Measurements from ENCODE around the gene C1orf210. TPM values are rescaled to one million over a fixed set of nuclear protein-coding genes. Genes with fewer than 3 reads are reported as not detected.

C1orf210 gene
- total and polyA plus RNA-seq, 2 of the 13 experiments (the other 11 are each of a cell fraction or from before 2014, with no cell fraction given): 0.49 to 5.1 TPM

- no peak for TF ChIP-seq SOX6 (IDR thresholded peaks at IDR 0.05)
- peak; percentile 100 for TF ChIP-seq SOX6 (CRISPR knock-in tag; IDR thresholded peaks at IDR 0.05)
- 0 out of 2 replicates have a peak, but pooled peaks have one; percentile 38 for TF ChIP-seq ZNF335 (CRISPR knock-in tag; IDR thresholded peaks at IDR 0.05)
- TF ChIP-seq ATF5 (CRISPR knock-in tag; IDR thresholded peaks at IDR 0.05; ENCODE audit: low read depth): no peak
- peak; percentile 45; the same call in 1 of the 2 replicates for TF ChIP-seq ISL2 (CRISPR knock-in tag; IDR thresholded peaks at IDR 0.05)
- TF ChIP-seq ZNF503 (CRISPR knock-in tag; IDR thresholded peaks at IDR 0.05): no peak
- 0 out of 2 replicates have a peak, but pooled peaks have one; percentile 18 for TF ChIP-seq GATAD1 (CRISPR knock-in tag; IDR thresholded peaks at IDR 0.05)
- peak; percentile 39; the same call in 1 of the 2 replicates for TF ChIP-seq ZNF614 (CRISPR knock-in tag; IDR thresholded peaks at IDR 0.05; ENCODE audit: borderline replicate concordance)
- TF ChIP-seq BRCA1 (CRISPR knock-in tag; IDR thresholded peaks at IDR 0.05): no peak
- peak; percentile 64 for TF ChIP-seq HMG20B (CRISPR knock-in tag; conservative IDR thresholded peaks at IDR 0.05)
- peak; percentile 89 for TF ChIP-seq HDAC2 (CRISPR knock-in tag; IDR thresholded peaks at IDR 0.05)
- TF ChIP-seq FOXK1 (CRISPR knock-in tag; IDR thresholded peaks at IDR 0.05; ENCODE audit: borderline replicate concordance, low read depth): peak; percentile 68; the same call in 1 of the 2 replicates
- no peak for TF ChIP-seq CREB1 (IDR thresholded peaks at IDR 0.05)
- 0 out of 2 replicates have a peak, but pooled peaks have one; percentile 22 for TF ChIP-seq CREB1 (CRISPR knock-in tag; IDR thresholded peaks at IDR 0.05)
- TF ChIP-seq RXRB (CRISPR knock-in tag; IDR thresholded peaks at IDR 0.05; ENCODE audit: borderline replicate concordance): peak; percentile 85
- TF ChIP-seq MIER3 (CRISPR knock-in tag; IDR thresholded peaks at IDR 0.05; ENCODE audit: borderline replicate concordance): peak; percentile 86; the same call in 1 of the 2 replicates
- TF ChIP-seq ZFP36 (IDR thresholded peaks at IDR 0.05; ENCODE audit: borderline replicate concordance, low read depth, low read length, partially characterized antibody): no peak
- TF ChIP-seq KDM4B (CRISPR knock-in tag; IDR thresholded peaks at IDR 0.05): 0 out of 2 replicates have a peak, but pooled peaks have one; percentile 46
- 0 out of 2 replicates have a peak, but pooled peaks have one; percentile 13 for TF ChIP-seq TRIM24 (CRISPR knock-in tag; IDR thresholded peaks at IDR 0.05)
- TF ChIP-seq ZHX1 (CRISPR knock-in tag; IDR thresholded peaks at IDR 0.05; ENCODE audit: low read depth): peak; percentile 62; the same call in 1 of the 2 replicates
- TF ChIP-seq ZNF746 (CRISPR knock-in tag; IDR thresholded peaks at IDR 0.05): 0 out of 2 replicates have a peak, but pooled peaks have one; percentile 13
- TF ChIP-seq ZNF468 (CRISPR knock-in tag; IDR thresholded peaks at IDR 0.05): no peak
- TF ChIP-seq ZNF644 (CRISPR knock-in tag; IDR thresholded peaks at IDR 0.05; ENCODE audit: low read depth): peak; percentile 90
- peak; percentile 71; the same call in 1 of the 2 replicates for TF ChIP-seq MIER2 (CRISPR knock-in tag; IDR thresholded peaks at IDR 0.05)
These were observed 2.9 kb downstream of the C1orf210 start (continued) for GRCh38 chr1:43282220-43283195.
